Esophagus muscularis mucosa (tissue), 4 donors: ENCODE measurements around the gene POF1B. TPM values are rescaled to one million over a fixed set of nuclear protein-coding genes. Genes with fewer than 3 reads are reported as not detected.

Experiments used
- total RNA-seq, 4 donors: library from RNA; depleted of rRNA; stranded (reverse); fragments of >200 nt; gene quantifications; one replicate each; pipeline versions ENCODE4 v1.1.0 to v1.2.1, GENCODE V29; 2016

The POF1B gene
- total RNA-seq, 4 donors from 2014 or later, result under 0.01 to 0.50 (median 0.34) TPM

Other genes starting within 250 kb of the POF1B start
- gene SATL1, start 135.9 kb downstream of the POF1B start, total RNA-seq, result not detected
- under 1 TPM; 0.50 to 0.86 (median 0.80) TPM for gene ZNF711, start 135.7 kb downstream of the POF1B start, total RNA-seq